ENCODE measurements around the gene DOCK4.

DOCK4 gene

GRCh38 chr7:112205343-112206237 lies 609 bp downstream of the DOCK4 start:
- Histone ChIP-seq H4K20me1 (ENCODE audit: insufficient read depth) (no peaks in the 10 kb centered on the region), H3K27ac (peak overlapping the region; percentile 36; the same call in 1 of the 2 replicates), H3K4me3 (IDR thresholded peaks at IDR 0.05; ENCODE audit: insufficient read depth, low read depth, low read length) (no peak overlapping the region), H3K4me2 (peak overlapping the region; percentile 81), H3K9ac (peak overlapping the region; percentile 70; the same call in 1 of the 2 replicates), H3K4me1 (ENCODE audit: low read depth, poor library complexity, severe bottlenecking) (peaks cover 21% of the 10 kb centered on the region), H3K79me2 (ENCODE audit: insufficient read depth, low read depth) (peaks cover 34% of the 10 kb centered on the region), H2AFZ (ENCODE audit: low read depth) (peak overlapping the region; percentile 97), H3K36me3 (ENCODE audit: insufficient read depth) (no peaks in the 10 kb centered on the region), H3K27me3 (ENCODE audit: insufficient read depth, low read depth) (no peaks in the 10 kb centered on the region)
- TF ChIP-seq, protein P1, sequence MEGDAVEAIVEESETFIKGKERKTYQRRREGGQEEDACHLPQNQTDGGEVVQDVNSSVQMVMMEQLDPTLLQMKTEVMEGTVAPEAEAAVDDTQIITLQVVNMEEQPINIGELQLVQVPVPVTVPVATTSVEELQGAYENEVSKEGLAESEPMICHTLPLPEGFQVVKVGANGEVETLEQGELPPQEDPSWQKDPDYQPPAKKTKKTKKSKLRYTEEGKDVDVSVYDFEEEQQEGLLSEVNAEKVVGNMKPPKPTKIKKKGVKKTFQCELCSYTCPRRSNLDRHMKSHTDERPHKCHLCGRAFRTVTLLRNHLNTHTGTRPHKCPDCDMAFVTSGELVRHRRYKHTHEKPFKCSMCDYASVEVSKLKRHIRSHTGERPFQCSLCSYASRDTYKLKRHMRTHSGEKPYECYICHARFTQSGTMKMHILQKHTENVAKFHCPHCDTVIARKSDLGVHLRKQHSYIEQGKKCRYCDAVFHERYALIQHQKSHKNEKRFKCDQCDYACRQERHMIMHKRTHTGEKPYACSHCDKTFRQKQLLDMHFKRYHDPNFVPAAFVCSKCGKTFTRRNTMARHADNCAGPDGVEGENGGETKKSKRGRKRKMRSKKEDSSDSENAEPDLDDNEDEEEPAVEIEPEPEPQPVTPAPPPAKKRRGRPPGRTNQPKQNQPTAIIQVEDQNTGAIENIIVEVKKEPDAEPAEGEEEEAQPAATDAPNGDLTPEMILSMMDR (conservative IDR thresholded peaks at IDR 0.05; ENCODE audit: low read depth, low read length), result no peak

DNA sequence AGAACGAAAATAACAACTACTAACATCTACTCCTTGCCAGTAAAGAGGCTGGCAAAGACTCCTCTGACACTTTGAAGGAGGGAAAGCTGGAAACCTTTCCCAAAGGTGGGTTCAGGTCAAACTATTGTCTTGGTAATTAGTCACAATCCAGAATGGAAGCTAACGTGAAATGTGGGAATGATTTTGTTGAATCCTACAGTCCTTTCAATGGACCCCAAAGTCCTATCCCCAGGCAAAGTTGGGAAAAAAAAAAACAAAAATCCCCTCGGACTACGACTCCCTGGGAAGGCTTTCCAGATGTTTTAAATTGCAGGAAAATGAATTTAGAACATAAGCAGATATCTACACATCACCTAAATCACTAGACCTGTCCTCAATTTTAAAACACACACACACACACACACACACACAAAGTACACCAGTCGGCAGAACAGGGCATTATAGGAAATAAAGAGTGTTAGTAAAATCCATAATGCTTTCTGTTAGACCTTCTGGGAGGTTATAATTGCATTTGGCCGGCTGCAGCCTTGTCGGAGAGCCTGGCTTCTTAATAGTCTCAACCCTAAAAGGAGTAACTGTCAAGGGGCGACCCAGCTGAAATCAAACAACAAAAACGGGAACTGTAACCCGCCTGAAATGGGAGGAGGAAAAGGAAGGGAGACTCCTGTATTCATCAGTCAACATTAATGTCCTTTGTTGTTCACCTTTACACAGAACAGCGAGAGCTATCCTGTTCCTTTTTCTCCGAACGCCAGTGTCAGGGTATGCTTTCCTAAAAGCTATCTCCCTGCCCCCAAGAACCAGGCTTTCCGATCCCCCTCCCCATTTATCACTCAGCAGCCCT lies 1.5 kb downstream of the DOCK4 start:
- Histone ChIP-seq H4K20me1 (ENCODE audit: insufficient read depth) (no peaks in the 10 kb centered on the region), H3K27me3 (ENCODE audit: insufficient read depth, low read depth) (no peaks in the 10 kb centered on the region), H2AFZ (ENCODE audit: low read depth) (peak overlapping the region; percentile 97), H3K79me2 (ENCODE audit: insufficient read depth, low read depth) (peaks cover 28% of the 10 kb centered on the region), H3K4me1 (ENCODE audit: low read depth, poor library complexity, severe bottlenecking) (peaks cover 21% of the 10 kb centered on the region), H3K36me3 (ENCODE audit: insufficient read depth) (no peaks in the 10 kb centered on the region), H3K9ac (peak overlapping the region; percentile 70; the same call in 1 of the 2 replicates), H3K4me3 (IDR thresholded peaks at IDR 0.05; ENCODE audit: insufficient read depth, low read depth, low read length) (no peak overlapping the region), H3K4me2 (peak overlapping the region; percentile 81), H3K27ac (no peak overlapping the region)
- TF ChIP-seq, protein P1 (conservative IDR thresholded peaks at IDR 0.05; ENCODE audit: low read depth, low read length), result no peak

- no peak overlapping the region for H3K4me3 ChIP-seq (IDR thresholded peaks at IDR 0.05; ENCODE audit: insufficient read depth, low read depth, low read length)
- H3K4me2 ChIP-seq, result no peak overlapping the region; the same call in 1 of the 2 replicates
- H3K36me3 ChIP-seq (ENCODE audit: insufficient read depth), result no peaks in the 10 kb centered on the region
- TF ChIP-seq, protein P1 (conservative IDR thresholded peaks at IDR 0.05; ENCODE audit: low read depth, low read length), result no peak
- H4K20me1 ChIP-seq (ENCODE audit: insufficient read depth), result no peaks in the 10 kb centered on the region
- H2AFZ ChIP-seq (ENCODE audit: low read depth), result no peak overlapping the region
- peaks cover 21% of the 10 kb centered on the region for H3K4me1 ChIP-seq (ENCODE audit: low read depth, poor library complexity, severe bottlenecking)
- no peak overlapping the region for H3K9ac ChIP-seq
- peaks cover 15% of the 10 kb centered on the region for H3K79me2 ChIP-seq (ENCODE audit: insufficient read depth, low read depth)
- no peaks in the 10 kb centered on the region for H3K27me3 ChIP-seq (ENCODE audit: insufficient read depth, low read depth)
- no peak overlapping the region for H3K27ac ChIP-seq
Observed at GRCh38 chr7:112203365-112203739, 2.8 kb downstream of the DOCK4 start.

- Histone ChIP-seq H4K20me1 (ENCODE audit: insufficient read depth) (no peaks in the 10 kb centered on the region), H3K36me3 (ENCODE audit: insufficient read depth) (no peaks in the 10 kb centered on the region), H3K79me2 (ENCODE audit: insufficient read depth, low read depth) (peaks cover 11% of the 10 kb centered on the region), H3K4me1 (ENCODE audit: low read depth, poor library complexity, severe bottlenecking) (peaks cover 18% of the 10 kb centered on the region), H3K27me3 (ENCODE audit: insufficient read depth, low read depth) (no peaks in the 10 kb centered on the region), H3K4me3 (IDR thresholded peaks at IDR 0.05; ENCODE audit: insufficient read depth, low read depth, low read length) (no peak overlapping the region), H2AFZ (ENCODE audit: low read depth) (no peak overlapping the region), H3K4me2 (no peak overlapping the region), H3K9ac (no peak overlapping the region), H3K27ac (no peak overlapping the region)
- TF ChIP-seq, protein P1 (conservative IDR thresholded peaks at IDR 0.05; ENCODE audit: low read depth, low read length), result no peak
Observed at GRCh38 chr7:112202816-112203215, 3.4 kb downstream of the DOCK4 start.

Data from KMS-11 (cell line).